T-cell (primary cell): ENCODE measurements around the gene LNPK. TPM values are rescaled to one million over a fixed set of nuclear protein-coding genes. Genes with fewer than 3 reads are reported as not detected.

Experiments used
- ATAC-seq, 4 experiments: fragments of 200-7000 bp in 3 of 4; fragments of 150-1000 bp in 1 of 4; cut with Tn5 transposase; replicated peaks in 1 of 4; 1 replicate in 3 of 4; 2 replicates in 1 of 4; pipeline ENCODE4 v1.10.0; 2021; ENCODE audit warnings: moderate library complexity in 3 of 4, mild to moderate bottlenecking in 2 of 4, moderate number of reproducible peaks in 1 of 4
- CTCF ChIA-PET, 2 donors: fragments of 300-600 bp; sonication (Branson Sonifier 250); formaldehyde crosslinking; loops; one replicate each; lab custom pipeline; 2022; ENCODE audit warnings: antibody characterized with exemption in 2 of 2; lab: Charles Lee
- POLR2A ChIA-PET, 2 donors: fragments of 300-600 bp; sonication (Branson Sonifier 250); formaldehyde crosslinking; loops; one replicate each; lab custom pipeline; 2022; ENCODE audit warnings: antibody characterized with exemption in 2 of 2; lab: Charles Lee
- DNase-seq, 35 experiments: peaks; one replicate each; pipeline versions ENCODE4 v3.0.0 to v3.0.0-alpha.2; 2013 to 2023
- H3K27ac ChIP-seq: one replicate; pipeline ENCODE4 v1.5.1; 2013; ENCODE audit warnings: low read length
- H3K27me3 ChIP-seq, 2 experiments: replicated peaks in 1 of 2; 1 replicate in 1 of 2; 2 replicates in 1 of 2; pipeline versions ENCODE4 v1.6.1 to v1.7.0; 2013; ENCODE audit warnings: low read length in 1 of 2, mixed read lengths in 1 of 2; ENCODE audit not compliant: control insufficient read depth in 2 of 2, insufficient read depth in 2 of 2; ENCODE audit errors: extremely low read depth in 1 of 2
- H3K36me3 ChIP-seq, 2 donors: 1 replicate in 1 of 2; 2 replicates in 1 of 2; pipeline versions ENCODE4 v1.6.1 to v1.7.0; 2013; ENCODE audit warnings: low read length in 1 of 2; ENCODE audit not compliant: control insufficient read depth in 2 of 2, insufficient read depth in 1 of 2; ENCODE audit errors: extremely low read depth in 1 of 2
- H3K4me1 ChIP-seq, 2 experiments: 1 replicate in 1 of 2; 2 replicates in 1 of 2; pipeline versions ENCODE4 v1.6.1 to v1.7.0; 2013; ENCODE audit warnings: low read length in 2 of 2, mixed read lengths in 1 of 2; ENCODE audit not compliant: insufficient read depth in 2 of 2, control insufficient read depth in 1 of 2; ENCODE audit errors: extremely low read depth in 1 of 2
- H3K4me3 ChIP-seq, 2 donors: 1 replicate in 1 of 2; 2 replicates in 1 of 2; pipeline versions ENCODE4 v1.5.1 to v1.7.0; 2013; ENCODE audit warnings: mild to moderate bottlenecking in 2 of 2, low read length in 1 of 2, moderate library complexity in 1 of 2; ENCODE audit not compliant: control insufficient read depth in 1 of 2; ENCODE audit errors: extremely low read depth in 1 of 2
- H3K9me3 ChIP-seq: 2 replicates; pipeline ENCODE4 v1.7.0; 2013
- H3K27ac Mint-ChIP-seq, 2 donors: one replicate each; pipeline ENCODE4 v1.8.0; 2020 to 2021; ENCODE audit warnings: mild to moderate bottlenecking in 2 of 2, mixed read lengths in 2 of 2
- H3K27me3 Mint-ChIP-seq, 2 donors: one replicate each; pipeline ENCODE4 v1.8.0; 2021 to 2022; ENCODE audit warnings: mixed read lengths in 2 of 2
- H3K36me3 Mint-ChIP-seq: one replicate; pipeline ENCODE4 v1.8.0; 2021; ENCODE audit warnings: mixed read lengths
- H3K4me1 Mint-ChIP-seq, 3 donors: one replicate each; pipeline ENCODE4 v1.8.0; 2020 to 2022; ENCODE audit warnings: mixed read lengths in 3 of 3, mild to moderate bottlenecking in 1 of 3
- H3K4me3 Mint-ChIP-seq, 3 donors: one replicate each; pipeline ENCODE4 v1.8.0; 2020 to 2022; ENCODE audit warnings: mild to moderate bottlenecking in 3 of 3, mixed read lengths in 3 of 3, moderate library complexity in 3 of 3
- H3K9me3 Mint-ChIP-seq, 3 donors: one replicate each; pipeline ENCODE4 v1.8.0; 2020 to 2022; ENCODE audit warnings: mixed read lengths in 3 of 3
- WGBS: methylation state at CpG from one replicate; pipeline ENCODE4 v1.1.5; 2013; ENCODE audit warnings: missing lambda C conversion rate; ENCODE audit not compliant: insufficient coverage; 5-methylcytosine and 5-hydroxymethylcytosine counted together
- total RNA-seq, 35 experiments: library from RNA in 6 of 35; stranded (reverse) in 6 of 35; fragments of 120-200 nt in 1 of 35; gene quantifications; one replicate each; pipeline versions ENCODE4 v1.2.1 to v1.2.4 and lab custom pipeline; 2013 to 2026

Gene LNPK
- total RNA-seq, 5 donors from 2014 or later (not counting 1 experiment from before 2014, with no cell fraction given), result 19.2 to 28.2 (median 22.1) TPM

DNA sequence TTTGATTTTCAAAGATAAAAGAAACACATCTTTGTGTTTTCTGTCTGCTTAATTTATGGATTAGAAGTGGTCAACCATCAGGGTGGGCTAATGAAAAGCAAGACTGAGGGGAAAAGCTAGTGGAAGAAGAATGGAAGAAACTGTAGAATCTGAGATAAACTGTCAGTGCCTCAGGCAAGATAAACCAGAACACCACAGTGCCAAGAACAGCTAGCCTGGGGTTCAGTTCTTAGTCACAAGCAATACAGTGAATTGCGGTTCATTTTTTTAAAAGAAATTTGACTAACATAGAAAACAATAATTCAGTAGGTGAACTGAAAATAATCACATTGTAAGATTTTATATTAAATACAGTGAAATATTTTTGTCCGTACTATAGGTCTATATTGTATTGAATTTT lies 22.0 kb upstream of the LNPK start:
- no CpG with 5 or more reads among the region's 2 CpGs for WGBS
- POLR2A ChIA-PET, result no interaction called here
- DNase-seq (no peak), ATAC-seq (no peak)
- H3K9me3 Mint-ChIP-seq, result no peaks in the 10 kb centered on the region
- Histone ChIP-seq H3K4me1 (no peaks in the 10 kb centered on the region), H3K4me3 (no peak overlapping the region), H3K27me3 (peaks cover 0 to 18% of the 10 kb centered on the region in 2 experiments), H3K27ac (no peak overlapping the region), H3K36me3 (no peaks in the 10 kb centered on the region), H3K9me3 (no peaks in the 10 kb centered on the region)
- H3K36me3 Mint-ChIP-seq, result no peaks in the 10 kb centered on the region
- no peaks in the 10 kb centered on the region for H3K4me1 Mint-ChIP-seq
- no peak overlapping the region for H3K27ac Mint-ChIP-seq
- no peak overlapping the region for H3K4me3 Mint-ChIP-seq
- peaks cover 33 to 40% of the 10 kb centered on the region in 2 donors for H3K27me3 Mint-ChIP-seq
- CTCF ChIA-PET, result interaction anchor here in 1 of 2 donors (0.6 to 0.9 kb wide), 2 partner anchors 15 to 116 kb away, joined by 4 to 9 read pairs; no protein-coding TSS in a partner anchor

DNA sequence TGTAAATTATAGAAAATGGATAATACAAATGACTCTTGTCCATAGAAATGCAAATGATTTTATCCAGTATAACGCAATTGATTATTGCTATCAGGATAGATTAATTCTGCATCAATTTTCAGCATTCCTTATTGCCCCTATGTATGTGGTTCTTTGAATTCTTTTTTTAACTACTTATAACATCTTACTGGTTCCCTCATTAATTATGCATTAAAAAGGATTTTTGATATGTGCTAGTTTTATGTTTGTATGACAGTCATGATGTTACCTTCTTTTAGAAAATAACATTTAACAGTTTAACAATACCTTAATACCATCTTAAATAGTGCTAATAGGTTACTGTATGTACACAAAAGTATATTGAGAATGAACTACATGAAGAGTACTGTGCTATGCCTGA lies 20.0 kb upstream of the LNPK start:
- ChIA-PET CTCF (interaction anchor here in 1 of 2 donors (0.6 kb wide), 1 partner anchor 97 kb away, joined by 3 read pairs; no protein-coding TSS in a partner anchor), POLR2A (no interaction called here)
- ATAC-seq, result no peak
- no peaks in the 10 kb centered on the region for H3K36me3 Mint-ChIP-seq
- WGBS, result no CpG with 5 or more reads among the region's 1 CpG
- no peak overlapping the region for H3K27ac ChIP-seq
- no peaks in the 10 kb centered on the region for H3K9me3 Mint-ChIP-seq
- no peak overlapping the region for H3K4me3 ChIP-seq
- H3K9me3 ChIP-seq, result no peaks in the 10 kb centered on the region
- H3K4me1 ChIP-seq, result no peaks in the 10 kb centered on the region
- no peaks in the 10 kb centered on the region for H3K4me1 Mint-ChIP-seq
- H3K36me3 ChIP-seq, result no peaks in the 10 kb centered on the region
- DNase-seq, result no peak
- peaks cover 0 to 16% of the 10 kb centered on the region in 2 experiments for H3K27me3 ChIP-seq
- H3K27me3 Mint-ChIP-seq, result peaks cover 32 to 42% of the 10 kb centered on the region in 2 donors
- no peak overlapping the region for H3K4me3 Mint-ChIP-seq
- H3K27ac Mint-ChIP-seq, result no peak overlapping the region

DNA sequence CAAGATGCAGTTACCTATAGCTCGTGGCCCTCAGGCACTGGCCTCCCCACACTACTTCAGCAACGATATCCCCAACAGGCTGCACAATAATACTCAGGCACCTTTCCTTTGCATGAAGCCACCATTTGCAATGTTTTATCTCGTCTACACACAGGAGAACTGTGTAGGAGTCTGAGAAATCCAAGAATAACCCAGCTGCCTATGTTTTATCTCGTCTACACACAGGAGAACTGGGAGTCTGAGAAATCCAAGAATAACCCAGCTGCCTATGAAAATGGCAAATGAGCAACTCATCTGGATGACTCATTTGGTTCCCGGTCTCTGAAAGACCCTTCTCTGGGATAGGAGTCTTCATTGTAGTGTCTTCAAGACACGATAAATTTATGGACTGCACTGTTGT lies 18.3 kb upstream of the LNPK start:
- H3K9me3 ChIP-seq, result no peaks in the 10 kb centered on the region
- peaks cover 0 to 16% of the 10 kb centered on the region in 2 experiments for H3K27me3 ChIP-seq
- H3K9me3 Mint-ChIP-seq, result no peaks in the 10 kb centered on the region
- no peak overlapping the region for H3K4me3 ChIP-seq
- no peak for DNase-seq
- ATAC-seq, result no peak
- no peak overlapping the region for H3K27ac Mint-ChIP-seq
- no peak overlapping the region for H3K27ac ChIP-seq
- no peak overlapping the region for H3K4me3 Mint-ChIP-seq
- CTCF ChIA-PET, result interaction anchor here in 1 of 2 donors (0.7 kb wide), 1 partner anchor 103 kb away, joined by 3 read pairs; no protein-coding TSS in a partner anchor
- peaks cover 27 to 48% of the 10 kb centered on the region in 2 donors for H3K27me3 Mint-ChIP-seq
- WGBS, result 40% methylated on average over 1 of the region's 6 CpGs
- H3K36me3 Mint-ChIP-seq, result no peaks in the 10 kb centered on the region
- H3K4me1 Mint-ChIP-seq, result no peaks in the 10 kb centered on the region
- no peaks in the 10 kb centered on the region for H3K36me3 ChIP-seq
- no peaks in the 10 kb centered on the region for H3K4me1 ChIP-seq
- POLR2A ChIA-PET, result no interaction called here

DNA sequence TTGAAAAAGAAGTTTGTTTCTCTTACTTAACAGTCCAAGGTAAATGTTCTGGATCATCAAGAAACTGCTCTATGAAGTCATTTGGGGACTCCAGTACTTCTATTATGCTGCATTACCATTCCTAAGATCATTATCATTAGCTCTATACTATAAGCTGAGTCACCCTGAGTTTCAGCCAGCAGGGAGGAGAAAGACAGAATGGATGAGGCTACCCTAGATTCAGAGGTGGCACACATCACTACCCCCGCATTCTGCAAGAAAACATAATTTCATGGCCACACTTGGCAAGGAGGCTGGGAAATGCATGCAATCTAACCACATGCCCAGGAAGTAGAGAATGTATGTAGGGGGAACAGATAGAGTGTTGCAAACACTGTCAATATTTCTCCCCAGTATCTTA lies 16.6 kb upstream of the LNPK start:
- Histone ChIP-seq H3K36me3 (no peaks in the 10 kb centered on the region), H3K27ac (no peak overlapping the region), H3K4me1 (no peaks in the 10 kb centered on the region), H3K9me3 (no peaks in the 10 kb centered on the region), H3K4me3 (no peak overlapping the region), H3K27me3 (peaks cover 0 to 19% of the 10 kb centered on the region in 2 experiments)
- no peak overlapping the region for H3K4me3 Mint-ChIP-seq
- ChIA-PET CTCF (no interaction called here), POLR2A (no interaction called here)
- H3K4me1 Mint-ChIP-seq, result no peaks in the 10 kb centered on the region
- WGBS, result no CpG with 5 or more reads among the region's 1 CpG
- H3K36me3 Mint-ChIP-seq, result no peaks in the 10 kb centered on the region
- H3K27ac Mint-ChIP-seq, result no peak overlapping the region
- no peaks in the 10 kb centered on the region for H3K9me3 Mint-ChIP-seq
- ATAC-seq (no peak), DNase-seq (no peak)
- H3K27me3 Mint-ChIP-seq, result peaks cover 22 to 50% of the 10 kb centered on the region in 2 donors

DNA sequence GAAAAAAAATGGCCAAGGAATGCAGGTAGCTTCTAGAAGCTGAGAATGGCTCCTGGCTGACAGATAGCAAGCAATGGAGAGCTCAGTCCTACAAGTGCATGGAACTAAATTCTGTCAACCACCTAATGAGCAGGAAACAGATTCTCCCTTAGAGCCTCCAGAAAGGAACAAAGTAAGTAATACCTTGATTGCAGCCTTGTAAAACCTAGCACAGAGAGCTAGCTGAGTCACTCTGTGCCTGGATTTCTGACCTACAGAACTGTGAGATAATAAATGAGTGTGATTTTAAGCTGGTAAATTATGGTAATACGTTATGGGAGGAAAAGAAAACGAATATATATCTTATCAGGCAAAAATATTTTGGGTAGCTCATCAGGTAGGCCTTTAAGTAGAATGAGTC lies 7.4 kb upstream of the LNPK start:
- CTCF ChIA-PET, result interaction anchor here in 1 of 2 donors (1.1 kb wide), 1 partner anchor 15 kb away, joined by 4 read pairs; no protein-coding TSS in a partner anchor

DNA sequence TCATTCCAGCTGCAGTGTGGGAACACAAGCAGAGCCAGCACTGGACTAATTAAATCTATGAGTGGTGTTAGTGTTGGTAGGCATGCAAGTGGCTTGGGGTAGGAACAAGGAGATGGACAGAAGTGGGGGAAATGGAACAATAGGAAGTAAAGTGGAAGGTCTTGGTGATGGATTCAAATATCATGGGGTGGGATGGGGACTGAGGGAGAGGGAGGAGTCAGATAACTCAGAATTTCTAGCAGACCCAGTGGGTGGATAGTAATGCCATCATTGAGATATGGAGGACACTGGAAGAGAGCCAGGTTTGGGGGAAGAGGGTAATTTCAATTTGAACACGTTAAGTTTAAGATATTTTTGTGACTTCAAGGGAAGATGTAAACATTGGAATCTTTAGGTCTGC lies 2.9 kb upstream of the LNPK start:
- no peaks in the 10 kb centered on the region for H3K36me3 ChIP-seq
- DNase-seq, result no peak
- no peaks in the 10 kb centered on the region for H3K9me3 ChIP-seq
- no peak for ATAC-seq
- Mint-ChIP-seq H3K9me3 (no peaks in the 10 kb centered on the region), H3K27me3 (peaks cover 3% of the 10 kb centered on the region in 2 donors), H3K36me3 (no peaks in the 10 kb centered on the region), H3K27ac (no peak overlapping the region), H3K4me1 (peaks cover 14 to 35% (median 20%) of the 10 kb centered on the region in 3 donors), H3K4me3 (no peak overlapping the region)
- H3K4me3 ChIP-seq, result no peak overlapping the region
- H3K4me1 ChIP-seq, result peaks cover 7 to 15% of the 10 kb centered on the region in 2 experiments
- ChIA-PET CTCF (interaction anchor here in 1 of 2 donors (0.6 kb wide), 1 partner anchor 242 kb away, joined by 3 read pairs; no protein-coding TSS in a partner anchor), POLR2A (no interaction called here)
- H3K27ac ChIP-seq, result no peak overlapping the region
- H3K27me3 ChIP-seq, result no peaks in the 10 kb centered on the region
- 83% methylated on average over 1 of the region's 1 CpG for WGBS

More for the DNA sequence above, 7.4 kb upstream of the LNPK start:
- H3K9me3 ChIP-seq, result no peaks in the 10 kb centered on the region
- no peaks in the 10 kb centered on the region for H3K4me1 ChIP-seq
- DNase-seq, result no peak
- H3K4me3 ChIP-seq, result no peak overlapping the region
- Mint-ChIP-seq H3K9me3 (no peaks in the 10 kb centered on the region), H3K27me3 (peaks cover 12 to 17% of the 10 kb centered on the region in 2 donors), H3K27ac (no peak overlapping the region), H3K36me3 (no peaks in the 10 kb centered on the region), H3K4me3 (no peak overlapping the region), H3K4me1 (peaks cover 0 to 2% (median 0%) of the 10 kb centered on the region in 3 donors)
- peaks cover 0 to 6% of the 10 kb centered on the region in 2 experiments for H3K27me3 ChIP-seq
- WGBS, result no CpG with 5 or more reads among the region's 2 CpGs
- no peak for ATAC-seq
- H3K27ac ChIP-seq, result no peak overlapping the region
- POLR2A ChIA-PET, result no interaction called here
- no peaks in the 10 kb centered on the region for H3K36me3 ChIP-seq
